Karpas-422 (cell line): ENCODE data around the gene KCNN2. TPM values are rescaled to one million over a fixed set of nuclear protein-coding genes. Genes with fewer than 3 reads are reported as not detected.

Experiments
- DNase-seq: peaks from one replicate; pipeline ENCODE4 v3.0.0-alpha.2; 2015
- H2AFZ ChIP-seq: fragments of 200-600 bp; sonication (generic); 2 replicates; pipeline ENCODE4 v1.6.1; 2014; ENCODE audit warnings: antibody characterized with exemption, low read length, mixed read lengths
- H3K27ac ChIP-seq: fragments of 200-600 bp; sonication (generic); 2 replicates; pipeline ENCODE4 v1.5.1; 2014; ENCODE audit warnings: mild to moderate bottlenecking, low read length, moderate library complexity
- H3K27me3 ChIP-seq: fragments of 200-600 bp; sonication (generic); 2 replicates; pipeline ENCODE4 v1.6.1; 2014; ENCODE audit warnings: low read length, mixed read lengths
- H3K36me3 ChIP-seq: fragments of 200-600 bp; sonication (generic); 2 replicates; pipeline ENCODE4 v1.6.1; 2014; ENCODE audit warnings: low read length, mixed read lengths; ENCODE audit not compliant: insufficient read depth
- H3K4me1 ChIP-seq: fragments of 200-600 bp; sonication (generic); 2 replicates; pipeline ENCODE4 v1.6.1; 2014; ENCODE audit warnings: mild to moderate bottlenecking, low read length, mixed read lengths
- H3K4me2 ChIP-seq: fragments of 200-600 bp; sonication (generic); 2 replicates; pipeline ENCODE4 v1.6.1; 2014; ENCODE audit warnings: low read length, low read depth, mild to moderate bottlenecking; ENCODE audit not compliant: poor library complexity, severe bottlenecking
- H3K4me3 ChIP-seq: fragments of 200-600 bp; sonication (generic); 2 replicates; pipeline ENCODE4 v1.5.1; 2014; ENCODE audit warnings: mild to moderate bottlenecking, antibody characterized with exemption, low read length, mixed read lengths
- H3K79me2 ChIP-seq: fragments of 200-600 bp; sonication (generic); 2 replicates; pipeline ENCODE4 v1.6.1; 2014; ENCODE audit warnings: mild to moderate bottlenecking, low read length, mixed read lengths
- H3K9ac ChIP-seq: fragments of 200-600 bp; sonication (generic); 2 replicates; pipeline ENCODE4 v1.6.0; 2014; ENCODE audit warnings: low read length
- H3K9me2 ChIP-seq: fragments of 200-600 bp; sonication (generic), shearing (Covaris generic); replicated peaks from 2 replicates; pipeline ENCODE4 v1.6.0; 2014; ENCODE audit warnings: mild to moderate bottlenecking, low read length, moderate library complexity; ENCODE audit not compliant: insufficient read depth
- H3K9me3 ChIP-seq: fragments of 300-700, 200-600 bp; sonication (generic); 2 replicates; pipeline ENCODE4 v1.6.1; 2014; ENCODE audit warnings: low read length, mixed read lengths
- H4K20me1 ChIP-seq: fragments of 200-600 bp; sonication (generic); 2 replicates; pipeline ENCODE4 v1.6.1; 2014; ENCODE audit warnings: mild to moderate bottlenecking, antibody characterized with exemption, low read length, low read depth; ENCODE audit not compliant: insufficient read depth
- total RNA-seq: library from RNA; depleted of rRNA; stranded (reverse); fragments of >200 nt; shearing (Covaris generic); gene quantifications from 2 replicates; pipeline ENCODE4 v1.2.3, GENCODE V29; 2014; ENCODE audit warnings: low replicate concordance

Gene KCNN2
- total RNA-seq, 1 experiment from 2014 or later: not detected

DNA sequence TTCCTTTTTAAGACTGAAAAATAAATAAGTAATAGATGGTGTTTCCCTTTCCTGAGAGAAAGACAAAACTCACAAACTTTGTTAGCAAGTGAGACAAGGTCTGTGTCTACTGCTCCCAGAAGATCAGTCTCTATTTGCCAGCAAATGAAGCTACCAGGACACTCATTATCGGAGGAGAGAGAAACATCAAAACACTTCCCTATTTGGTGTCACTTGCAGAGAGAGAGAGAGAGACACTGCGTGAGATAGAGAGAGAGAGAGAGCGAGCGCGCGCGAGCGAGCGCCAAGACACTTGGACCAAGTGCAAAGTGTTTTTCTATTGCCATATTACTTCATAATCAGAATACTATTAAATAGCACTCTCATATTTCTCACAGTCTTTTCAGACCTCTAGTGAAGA lies 142.7 kb downstream of the KCNN2 start:
- DNase-seq: no peak
- no peak overlapping the region for H3K4me2 ChIP-seq
- H3K9me3 ChIP-seq: no peaks in the 10 kb centered on the region
- no peak overlapping the region for H3K9ac ChIP-seq
- no peaks in the 10 kb centered on the region for H4K20me1 ChIP-seq
- no peaks in the 10 kb centered on the region for H3K27me3 ChIP-seq
- H3K36me3 ChIP-seq: no peaks in the 10 kb centered on the region
- no peak overlapping the region for H3K4me3 ChIP-seq
- no peaks in the 10 kb centered on the region for H3K9me2 ChIP-seq
- H2AFZ ChIP-seq: no peak overlapping the region
- H3K79me2 ChIP-seq: no peaks in the 10 kb centered on the region
- no peak overlapping the region for H3K27ac ChIP-seq
- H3K4me1 ChIP-seq: no peaks in the 10 kb centered on the region

DNA sequence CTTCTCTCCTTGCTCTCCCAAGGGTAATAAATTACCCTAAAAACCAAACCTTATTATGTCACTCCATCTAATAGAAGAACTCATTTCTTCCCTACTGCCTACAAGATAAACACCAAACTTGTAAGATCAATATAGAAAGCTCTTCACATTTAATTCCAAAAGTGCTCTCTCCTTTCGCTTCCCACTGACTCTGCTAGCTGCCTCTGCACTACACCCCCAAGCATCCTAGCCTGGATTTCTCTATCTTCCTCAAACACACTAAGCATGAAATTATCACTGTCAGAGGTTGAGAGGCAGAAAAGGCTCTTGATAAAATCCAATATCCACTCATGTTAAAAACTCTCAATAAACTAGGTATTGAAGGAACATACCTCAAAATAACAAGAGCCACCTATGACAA lies 162.4 kb downstream of the KCNN2 start:
- H3K27me3 ChIP-seq: no peaks in the 10 kb centered on the region
- H3K9me3 ChIP-seq: no peaks in the 10 kb centered on the region
- no peak for DNase-seq
- H3K4me1 ChIP-seq: no peaks in the 10 kb centered on the region
- H2AFZ ChIP-seq: no peak overlapping the region
- no peak overlapping the region for H3K9ac ChIP-seq
- no peaks in the 10 kb centered on the region for H3K9me2 ChIP-seq
- H3K4me3 ChIP-seq: no peak overlapping the region
- H3K79me2 ChIP-seq: no peaks in the 10 kb centered on the region
- H3K4me2 ChIP-seq: no peak overlapping the region
- no peaks in the 10 kb centered on the region for H3K36me3 ChIP-seq
- no peak overlapping the region for H3K27ac ChIP-seq
- H4K20me1 ChIP-seq: no peaks in the 10 kb centered on the region

DNA sequence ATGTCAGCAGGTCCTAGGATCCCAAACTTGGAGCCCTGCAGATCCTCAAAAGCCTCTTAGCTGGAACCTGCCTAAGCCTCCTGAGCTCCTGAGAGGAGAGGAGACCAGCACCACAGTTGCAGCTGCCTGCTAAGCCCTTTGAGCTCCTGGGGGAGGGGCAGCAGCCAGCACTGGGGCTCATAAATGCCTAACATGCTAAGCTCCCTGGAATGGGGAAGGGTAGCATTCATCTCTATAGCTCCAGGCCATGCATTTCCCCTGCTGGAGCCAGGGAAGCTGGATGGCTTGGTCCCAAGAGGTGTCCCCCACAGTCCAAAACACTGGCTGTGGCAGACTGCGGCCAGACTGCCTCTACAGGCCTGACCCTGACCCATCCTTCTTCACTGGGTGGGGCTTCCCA lies 182.7 kb downstream of the KCNN2 start:
- Histone ChIP-seq H3K9me3 (no peaks in the 10 kb centered on the region), H3K4me3 (no peak overlapping the region), H2AFZ (no peak overlapping the region), H3K9ac (no peak overlapping the region), H3K4me1 (no peaks in the 10 kb centered on the region), H3K27ac (no peak overlapping the region), H3K9me2 (no peaks in the 10 kb centered on the region), H4K20me1 (no peaks in the 10 kb centered on the region), H3K4me2 (no peak overlapping the region), H3K79me2 (no peaks in the 10 kb centered on the region), H3K36me3 (no peaks in the 10 kb centered on the region), H3K27me3 (no peaks in the 10 kb centered on the region)
- DNase-seq: no peak
